Left cardiac atrium (tissue), 4 donors: ENCODE results near the gene NFAT5. TPM values are rescaled to one million over a fixed set of nuclear protein-coding genes. Genes with fewer than 3 reads are reported as not detected.
A peak's percentile ranks its signal among the peaks of the same experiment; 100 is the strongest.
"Not testable (repeated sequence)": the region's sequence is repeated elsewhere in the genome, so short reads cannot be mapped to it uniquely, and the experiment has no call there.

Experiments used
- ATAC-seq, 2 donors: fragments of 200-7000 bp; cut with Tn5 transposase; one replicate each; pipeline ENCODE4 v1.9.1; 2020; ENCODE audit warnings: mild to moderate bottlenecking in 2 of 2, moderate library complexity in 2 of 2
- DNase-seq: peaks from one replicate; pipeline ENCODE4 v3.0.0-alpha.2; 2020
- intact Hi-C, 2 donors: fragments of 100-400 bp; cut with DNase I; formaldehyde crosslinking; loops; one replicate each; pipeline versions ENCODE4 v1.14.1 to v1.15.1; 2022 to 2023
- total RNA-seq, 2 donors: library from RNA; stranded (reverse); fragmentation: NEBNext Ultra II Directional; extraction: Animal tissue kit (Norgen Biotek cat#: 25700); gene quantifications; one replicate each; pipeline ENCODE4 v1.2.1, GENCODE V29; 2021
- donor health status: DM: no; HTN: yes; CAD: no.
- donor health status: DM: no; HTN: yes; CAD: no; lungs with severe emphysema.
- donor health status: DM: yes; HTN: yes; CAD: no.
- donor health status: Dilated cardiomyopathy.

NFAT5 gene
- total RNA-seq, 2 donors from 2014 or later, result 19.7 to 23.6 TPM

DNA sequence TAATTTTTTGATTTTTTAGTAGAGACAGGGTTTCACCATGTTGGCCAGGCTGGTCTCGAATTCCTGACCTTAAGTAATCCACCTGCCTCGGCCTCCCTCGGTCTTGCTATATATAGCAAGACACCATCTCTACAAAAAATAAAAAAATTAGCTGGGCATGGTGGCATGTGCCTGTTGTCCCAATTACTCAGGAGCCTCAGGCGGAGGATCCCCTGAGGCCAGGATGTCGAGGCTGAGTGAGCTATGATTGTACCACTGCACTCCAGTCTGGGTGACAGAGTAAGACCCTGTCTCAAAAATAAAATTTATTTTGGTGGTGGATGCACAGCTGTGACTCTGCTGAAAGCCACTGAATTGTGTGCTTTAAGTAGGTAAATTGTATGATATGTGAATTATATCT, 18.7 kb downstream of the NFAT5 start:
- DNase-seq, intact Hi-C loops, ATAC-seq: not testable (repeated sequence)

DNA sequence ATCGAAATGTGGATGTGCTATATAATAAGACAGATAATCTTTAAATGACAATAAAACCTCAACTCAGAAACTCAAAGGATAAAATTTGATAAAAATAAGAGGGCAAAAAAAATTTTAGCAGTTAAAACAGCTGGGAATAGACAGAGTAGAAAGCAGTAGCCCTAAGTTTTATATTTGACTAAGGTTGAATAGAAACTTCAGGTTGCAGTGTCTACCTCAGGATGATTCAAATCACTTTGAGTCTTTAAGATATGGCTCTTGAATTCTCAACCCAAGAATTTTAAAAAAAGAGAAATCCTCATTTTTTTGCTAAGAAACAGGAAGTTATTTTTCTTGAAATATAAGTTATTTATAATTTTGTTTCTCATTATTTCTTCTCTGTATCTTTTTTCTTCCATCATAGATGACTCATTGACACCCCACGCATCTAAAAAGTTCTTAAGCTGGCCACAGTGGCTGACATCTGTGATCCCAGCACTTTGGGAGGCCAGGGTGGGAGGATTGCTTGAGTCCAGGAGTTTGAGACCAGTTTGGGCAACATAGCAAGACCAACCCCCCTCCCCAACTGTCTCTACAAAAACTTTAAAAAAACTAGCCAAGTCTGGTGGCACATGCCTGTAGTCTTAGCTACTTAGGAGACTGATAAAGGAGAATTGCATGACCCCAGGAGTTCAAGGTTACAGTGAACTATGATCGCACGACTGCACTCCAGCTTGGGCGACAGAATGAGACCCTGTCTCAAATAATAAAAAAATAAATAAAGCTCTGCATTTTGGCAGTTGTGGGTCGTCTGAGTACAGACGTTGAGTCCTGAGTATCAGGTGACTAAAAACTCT, 23.9 kb downstream of the NFAT5 start:
- no peak for DNase-seq
- no peak for ATAC-seq
- intact Hi-C loops, result no loop called here

DNA sequence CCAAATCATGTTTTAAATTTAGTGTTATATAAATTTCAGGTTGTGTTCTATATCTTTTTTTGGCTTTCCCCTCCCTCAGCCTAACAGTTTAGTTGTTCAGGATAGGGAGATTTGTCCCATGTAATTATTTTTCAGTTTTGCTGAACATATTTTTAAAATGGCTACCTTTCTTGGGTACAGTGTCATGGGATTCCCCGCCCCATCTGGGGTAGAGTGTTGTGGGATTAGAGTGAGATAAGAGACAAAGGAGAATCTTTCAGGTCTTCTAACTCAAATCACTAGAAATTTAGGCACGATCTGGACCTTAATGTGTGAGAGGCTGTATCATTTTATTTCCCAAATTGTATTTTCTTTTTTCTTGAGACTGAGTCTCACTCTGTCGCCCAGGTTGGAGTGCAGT, 24.8 kb downstream of the NFAT5 start:
- ATAC-seq (no peak), DNase-seq (no peak)
- intact Hi-C loops, result no loop called here

DNA sequence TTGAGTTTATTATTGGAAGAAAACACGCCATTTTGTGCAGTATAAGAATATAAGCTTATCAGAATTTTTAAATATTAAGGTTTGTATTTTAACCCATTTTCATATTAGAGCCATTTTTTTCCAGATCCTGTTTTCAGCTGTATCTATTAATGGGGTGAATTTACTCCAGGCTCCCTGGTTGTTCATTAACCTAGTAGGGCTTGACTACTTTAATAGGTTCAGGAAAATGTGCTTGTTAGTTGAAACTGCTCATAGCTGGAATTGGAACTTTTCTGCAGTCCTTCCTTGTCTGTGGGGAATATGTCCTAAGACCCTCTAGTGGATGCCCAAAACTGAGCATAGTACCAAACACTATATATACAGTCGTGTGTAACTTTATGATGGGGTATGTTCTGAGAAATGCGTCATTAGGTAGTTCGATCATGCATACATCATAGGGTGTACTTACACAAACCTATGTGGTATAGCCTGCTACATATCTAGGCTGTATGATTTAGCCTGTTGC, 28.0 kb downstream of the NFAT5 start:
- DNase-seq, result no peak

GRCh38 chr16:69595127-69596036, 29.6 kb downstream of the NFAT5 start:
- DNase-seq (no peak), ATAC-seq (peak in 1 of 2 donors; percentile 77)
- intact Hi-C loops, result no loop called here

More for the DNA sequence above, 28.0 kb downstream of the NFAT5 start:
- ATAC-seq, result no peak
- intact Hi-C loops, result no loop called here

DNA sequence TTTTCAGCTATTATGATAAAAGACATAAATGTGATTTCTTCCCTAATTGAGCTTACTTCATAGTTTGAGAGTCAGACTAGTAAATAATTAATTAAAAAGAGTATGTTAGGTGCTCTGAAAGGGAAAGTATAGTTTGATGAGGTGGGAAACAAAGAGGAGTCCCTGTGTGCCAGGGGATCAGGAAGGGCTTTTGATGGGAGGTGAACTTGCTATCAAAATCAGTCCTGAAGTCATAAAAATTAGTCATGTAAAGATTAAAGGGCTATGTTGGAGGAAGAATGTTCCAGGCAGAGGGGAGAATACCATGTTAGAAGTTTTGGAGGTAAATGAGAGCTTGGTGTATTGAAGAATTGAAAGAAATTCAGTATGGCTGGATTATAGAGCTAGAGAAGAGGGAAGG, 31.0 kb downstream of the NFAT5 start:
- no peak for ATAC-seq

DNA sequence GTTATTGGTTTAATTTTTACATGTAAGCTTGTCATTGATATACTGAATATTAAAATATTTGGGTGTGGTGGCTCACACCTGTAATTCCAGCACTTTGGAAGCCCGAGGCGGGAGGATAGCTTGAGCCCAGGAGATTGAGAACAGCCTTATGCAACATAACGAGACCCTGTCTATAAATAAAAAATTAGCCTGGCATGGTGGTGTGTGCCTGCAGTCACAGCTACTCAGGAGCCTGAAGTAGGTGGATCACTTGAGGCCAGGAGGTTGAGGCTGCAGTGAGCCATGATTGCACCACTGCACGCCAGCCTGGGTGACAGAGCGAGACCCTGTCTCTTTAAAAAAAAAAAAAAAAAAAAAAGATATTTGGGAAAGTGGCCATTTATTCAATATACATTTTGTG, 32.3 kb downstream of the NFAT5 start:
- intact Hi-C loops, result no loop called here
- DNase-seq, result no peak
- no peak for ATAC-seq

More for the DNA sequence above, 31.0 kb downstream of the NFAT5 start:
- no peak for DNase-seq
- intact Hi-C loops, result no loop called here

DNA sequence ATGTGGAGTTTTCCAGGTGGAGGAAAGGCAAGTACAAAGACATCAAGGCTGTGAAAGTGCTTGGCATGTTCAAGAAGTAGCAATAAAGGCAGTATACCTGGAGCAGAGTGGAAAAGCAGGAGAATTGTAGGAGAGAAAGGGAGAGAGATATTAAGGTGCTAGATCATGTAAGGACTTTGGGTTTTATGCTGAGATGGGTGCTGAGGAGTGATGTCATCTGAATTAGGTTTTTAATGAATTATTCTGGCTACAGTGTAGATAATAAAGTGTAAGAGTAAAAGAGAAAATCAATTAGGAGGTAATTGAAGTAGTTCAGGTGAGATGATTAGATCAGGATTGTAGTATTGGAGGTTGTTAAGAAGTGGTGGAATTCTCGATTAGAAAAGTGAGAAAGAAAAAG, 34.0 kb downstream of the NFAT5 start:
- intact Hi-C loops, result no loop called here
- no peak for DNase-seq
- no peak for ATAC-seq

DNA sequence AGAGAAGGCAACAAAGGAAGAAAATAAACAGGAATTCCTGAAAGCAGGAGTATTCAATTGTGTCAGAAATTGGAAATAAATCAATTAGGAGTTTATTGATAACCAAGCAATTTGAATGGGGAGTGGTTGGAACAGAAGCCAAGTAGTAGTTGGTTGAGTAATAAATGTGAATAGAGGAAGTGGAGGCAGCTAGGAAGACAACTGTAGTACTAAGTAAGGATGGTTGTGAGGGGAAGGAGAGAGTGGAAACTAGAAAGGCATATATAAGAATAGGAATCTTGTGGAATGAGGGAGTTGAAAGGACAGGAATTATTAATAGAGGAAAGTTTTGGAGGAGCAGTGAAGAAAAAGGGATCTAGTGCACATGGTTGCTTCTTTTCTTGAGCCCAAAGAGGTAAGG, 34.4 kb downstream of the NFAT5 start:
- intact Hi-C loops, result no loop called here
- no peak for ATAC-seq
- no peak for DNase-seq

GRCh38 chr16:69601250-69601649, 35.5 kb downstream of the NFAT5 start:
- no peak for ATAC-seq
- no peak for DNase-seq
- intact Hi-C loops, result no loop called here

DNA sequence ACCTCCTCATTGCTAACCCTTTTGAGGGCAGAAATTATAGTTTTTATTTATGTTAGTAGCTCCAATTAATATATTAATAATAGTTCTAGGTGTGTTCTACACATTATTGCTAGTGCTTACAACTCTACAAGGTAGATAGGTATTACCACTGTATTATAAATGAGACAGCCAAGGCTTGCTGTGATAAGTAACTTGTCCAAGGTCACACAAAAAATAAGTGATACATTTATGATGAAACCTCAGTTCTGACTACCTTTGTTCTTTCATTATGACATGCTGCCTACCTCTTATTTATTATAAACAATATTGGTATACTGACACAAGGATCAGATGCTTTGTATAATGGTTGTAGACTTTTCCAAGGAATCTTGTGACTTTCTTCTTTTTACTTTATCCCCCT, 41.2 kb downstream of the NFAT5 start:
- intact Hi-C loops, result no loop called here
- no peak for ATAC-seq
- DNase-seq, result no peak

DNA sequence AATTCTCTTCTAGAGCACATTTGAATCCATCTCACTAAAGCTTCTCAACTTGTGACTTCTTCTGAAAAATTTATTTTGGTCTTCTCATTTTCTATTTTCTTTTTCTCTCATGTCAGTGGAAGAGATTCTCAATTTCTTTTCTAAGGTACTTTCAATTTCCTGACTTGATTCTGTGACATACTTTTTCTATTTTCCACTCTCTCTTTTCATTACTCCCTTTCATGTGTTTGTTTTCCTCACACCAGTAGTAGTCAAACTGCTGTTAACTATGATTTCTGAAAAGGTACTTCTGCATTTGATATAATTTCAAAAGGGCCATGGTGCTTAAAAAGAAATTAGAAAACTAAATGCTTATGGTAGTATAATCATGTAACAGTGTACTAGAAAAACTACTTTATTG, 41.9 kb downstream of the NFAT5 start:
- ATAC-seq (no peak), DNase-seq (no peak)
- intact Hi-C loops, result no loop called here

- intact Hi-C loops, result no loop called here
- no peak for DNase-seq
- no peak for ATAC-seq
Observed at GRCh38 chr16:69610356-69610755, 44.6 kb downstream of the NFAT5 start.

GRCh38 chr16:69611103-69611640, 45.4 kb downstream of the NFAT5 start:
- intact Hi-C loops, result no loop called here
- DNase-seq (no peak), ATAC-seq (no peak)

DNA sequence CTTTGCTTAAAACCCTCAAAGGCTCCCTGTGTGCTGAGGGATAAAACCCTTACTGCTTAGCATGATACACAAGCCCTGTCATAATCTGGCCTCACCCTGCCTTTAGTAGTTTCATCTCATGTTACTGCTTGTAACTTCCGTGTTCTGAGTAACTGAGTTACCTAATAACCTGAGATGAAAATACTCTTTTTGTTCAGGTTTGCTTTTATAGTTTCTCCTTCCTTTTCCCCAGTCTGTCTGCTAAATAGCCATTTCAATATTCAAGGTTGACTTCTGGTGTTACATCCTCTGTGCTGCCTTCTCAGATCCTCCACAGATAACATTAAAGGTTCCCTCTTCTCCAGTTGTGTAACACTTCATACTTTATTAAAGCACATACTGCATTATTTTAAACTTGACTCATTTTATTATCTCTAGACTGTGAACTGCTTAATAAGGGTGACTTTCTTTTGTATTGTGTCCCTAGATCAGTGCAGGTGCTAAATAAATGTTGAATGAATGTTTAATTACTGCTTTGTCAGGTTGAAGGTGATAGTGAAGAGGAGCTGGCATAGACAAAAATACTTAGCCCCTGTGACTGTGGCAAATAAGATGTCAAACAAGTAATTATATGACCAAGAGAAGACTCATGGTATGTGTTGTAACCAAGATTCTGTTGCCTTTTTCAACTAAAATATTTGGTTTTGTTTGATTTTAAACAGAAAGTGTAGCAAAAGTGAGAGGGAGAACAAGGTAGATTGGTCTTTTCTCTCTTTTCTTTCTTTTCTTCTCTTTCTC, 47.8 kb downstream of the NFAT5 start:
- intact Hi-C loops, result no loop called here
- ATAC-seq, result peak in 1 of 2 donors; percentile 63
- no peak for DNase-seq

DNA sequence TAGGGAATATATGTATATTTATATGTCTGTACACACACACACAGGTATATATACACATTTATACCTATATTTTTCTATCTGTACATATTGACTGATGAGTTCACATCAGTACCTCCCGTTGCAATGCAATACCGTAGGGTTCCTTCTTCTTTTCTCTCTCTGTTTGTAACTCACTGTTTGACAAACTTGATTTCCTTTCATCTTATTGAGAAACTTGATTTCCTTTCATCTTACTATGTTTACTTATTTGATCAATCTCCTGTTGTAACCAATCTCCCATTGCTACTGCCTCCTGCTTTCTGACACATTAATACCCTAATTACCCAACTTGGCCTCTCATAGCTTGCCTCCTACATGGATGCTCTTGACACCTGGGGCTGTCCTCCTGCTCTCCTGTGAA, 49.8 kb downstream of the NFAT5 start:
- no peak for ATAC-seq
- intact Hi-C loops, result loop anchor here in 1 of 2 donors (5.0 kb wide), 1 partner anchor 48 kb away; the partner anchor contains the start of gene NFAT5

GRCh38 chr16:69616082-69616481, 50.3 kb downstream of the NFAT5 start:
- intact Hi-C loops, result loop anchor here in 1 of 2 donors (5.0 kb wide), 1 partner anchor 49 kb away; the partner anchor contains the start of gene NFAT5
- DNase-seq (no peak), ATAC-seq (no peak)

More for the DNA sequence above, 49.8 kb downstream of the NFAT5 start:
- no peak for DNase-seq

DNA sequence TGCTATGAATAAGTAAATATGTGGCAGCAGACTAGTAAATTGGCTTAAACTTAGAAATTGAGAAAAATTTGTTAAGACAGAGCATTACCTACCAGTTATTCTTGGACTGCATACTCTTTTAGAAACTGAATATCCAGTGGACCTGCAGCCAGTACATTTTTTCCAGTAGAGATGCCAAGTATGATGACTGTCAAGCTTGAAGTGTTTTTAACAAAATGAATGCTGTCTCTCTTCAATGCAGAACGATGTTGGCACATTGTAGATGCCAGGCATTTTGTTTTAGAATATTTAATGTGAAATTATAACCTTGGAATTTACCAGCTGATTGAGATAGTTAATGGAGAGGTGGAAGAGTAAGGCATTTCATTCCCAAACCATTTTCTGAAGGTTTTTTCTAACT, 52.5 kb downstream of the NFAT5 start:
- intact Hi-C loops, result loop anchor here in 1 of 2 donors (5.0 kb wide), 1 partner anchor 51 kb away; the partner anchor contains the start of gene NFAT5
- no peak for DNase-seq

DNA sequence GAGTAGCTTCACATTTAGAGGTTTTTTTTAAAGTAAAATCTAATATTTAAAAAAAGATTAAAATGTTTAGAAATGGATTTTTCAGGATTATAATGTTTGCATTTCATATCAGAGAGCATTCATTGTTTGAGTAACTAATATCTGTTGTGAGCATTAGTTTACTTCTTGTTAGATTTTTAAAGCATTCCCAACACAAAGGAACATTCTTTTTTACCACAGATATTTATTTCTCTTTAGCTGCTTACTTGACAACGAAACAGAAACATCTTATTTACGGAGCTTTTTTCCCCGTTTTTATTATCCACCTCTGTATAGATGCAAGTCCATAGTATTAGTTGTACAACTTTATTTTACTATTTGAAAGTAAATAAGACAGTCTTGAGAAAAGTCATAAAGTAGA, 53.0 kb downstream of the NFAT5 start:
- intact Hi-C loops, result loop anchor here in 1 of 2 donors (5.0 kb wide), 1 partner anchor 51 kb away; the partner anchor contains the start of gene NFAT5
- no peak for ATAC-seq
- DNase-seq, result no peak

More for the DNA sequence above, 52.5 kb downstream of the NFAT5 start:
- peak; percentile 38 to 69 for ATAC-seq
